HFF-Myc (cell line): ENCODE results near the gene BRF1.

Source experiments
- DNase-seq: peaks from one replicate; pipeline ENCODE4 v3.0.0-alpha.2; 2011; ENCODE audit warnings: low read depth; ENCODE audit errors: extremely low read depth
- H3K4me3 ChIP-seq: replicated peaks from 2 replicates; pipeline ENCODE4 v1.5.1; 2011; ENCODE audit warnings: low read depth, mild to moderate bottlenecking, control low read depth, low read length
- CTCF ChIP-seq: IDR thresholded peaks from 2 replicates; pipeline ENCODE4 v1.5.1; 2012; ENCODE audit warnings: mild to moderate bottlenecking, low read depth, low read length, control low read depth; ENCODE audit errors: missing control alignments

BRF1 gene

GRCh38 chr14:105227346-105227745 is 73.5 kb downstream of the BRF1 start:
- no peak for DNase-seq
- H3K4me3 ChIP-seq = no peak overlapping the region
- no peak for TF ChIP-seq CTCF

- no peak for DNase-seq
- no peak overlapping the region for H3K4me3 ChIP-seq
- TF ChIP-seq CTCF = no peak
Measured at GRCh38 chr14:105226198-105226597, 74.6 kb downstream of the BRF1 start.

GRCh38 chr14:105224845-105225570 is 75.8 kb downstream of the BRF1 start:
- no peak for TF ChIP-seq CTCF
- DNase-seq = no peak
- H3K4me3 ChIP-seq = no peak overlapping the region

DNA sequence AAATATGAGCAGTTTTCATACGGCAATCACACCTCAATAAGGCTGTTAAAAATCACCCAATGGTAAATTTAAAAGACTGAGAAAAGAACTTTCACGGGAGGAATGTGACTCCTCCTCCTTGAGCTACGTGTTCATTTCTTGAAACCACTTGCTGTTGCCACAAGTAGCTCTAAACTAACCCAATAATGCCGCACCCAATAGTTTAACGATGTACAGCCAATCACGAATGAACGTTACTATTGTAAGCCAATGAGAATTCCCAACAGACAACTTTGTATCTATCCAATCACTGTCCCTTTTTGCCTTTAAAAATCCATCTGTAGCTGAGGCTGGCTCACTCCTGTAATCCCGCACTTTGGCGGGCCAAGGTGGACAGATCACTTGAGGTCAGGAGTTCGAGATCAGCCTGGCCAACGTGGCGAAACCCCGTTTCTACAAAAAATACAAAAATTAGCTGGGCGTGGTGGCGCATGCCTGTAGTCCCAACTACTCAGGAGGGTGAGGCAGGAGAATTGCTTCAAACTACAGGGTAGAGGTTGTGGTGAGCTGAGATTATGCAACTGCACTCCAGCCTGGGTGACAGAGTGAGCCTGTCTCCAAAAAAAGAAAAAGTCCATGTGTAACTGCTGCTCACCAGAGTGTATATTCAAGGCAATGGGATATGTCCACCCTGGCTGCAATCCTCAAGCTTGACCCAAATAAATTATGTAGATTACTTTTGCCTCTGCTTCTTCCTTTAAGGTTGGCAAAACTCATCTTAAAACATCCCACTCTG is 76.8 kb downstream of the BRF1 start:
- DNase-seq = no peak
- no peak for TF ChIP-seq CTCF

GRCh38 chr14:105223260-105223659 is 77.5 kb downstream of the BRF1 start:
- no peak for DNase-seq
- no peak overlapping the region for H3K4me3 ChIP-seq
- no peak for TF ChIP-seq CTCF

More for the DNA sequence above, 76.8 kb downstream of the BRF1 start:
- H3K4me3 ChIP-seq = no peak overlapping the region

GRCh38 chr14:105221598-105222178 is 79.1 kb downstream of the BRF1 start:
- no peak overlapping the region for H3K4me3 ChIP-seq
- TF ChIP-seq CTCF = no peak
- no peak for DNase-seq
